Parathyroid adenoma (tissue), 2 donors: ENCODE data around the gene HES6.
A peak's percentile ranks its signal among the peaks of the same experiment; 100 is the strongest.

Source experiments
- H2AFZ ChIP-seq: fragments of 300-600 bp; sonication (generic); one replicate; pipeline ENCODE4 v1.7.0; 2017; ENCODE audit warnings: antibody characterized with exemption, mild to moderate bottlenecking
- H3K27ac ChIP-seq: fragments of 300-600 bp; sonication (generic); one replicate; pipeline ENCODE4 v1.7.0; 2017
- H3K27me3 ChIP-seq: fragments of 300-600 bp; sonication (generic); one replicate; pipeline ENCODE4 v1.7.0; 2017; ENCODE audit warnings: low read length; ENCODE audit not compliant: control insufficient read depth, insufficient read depth
- H3K36me3 ChIP-seq: fragments of 300-600 bp; sonication (generic); one replicate; pipeline ENCODE4 v1.7.0; 2017; ENCODE audit warnings: low read length; ENCODE audit not compliant: control insufficient read depth, insufficient read depth
- H3K4me1 ChIP-seq: fragments of 300-600 bp; sonication (generic); one replicate; pipeline ENCODE4 v1.7.0; 2017; ENCODE audit warnings: control low read depth
- H3K4me2 ChIP-seq: fragments of 300-600 bp; sonication (generic); one replicate; pipeline ENCODE4 v1.7.0; 2017; ENCODE audit warnings: low read length
- H3K4me3 ChIP-seq: fragments of 300-600 bp; sonication (generic); one replicate; pipeline ENCODE4 v1.7.0; 2017; ENCODE audit warnings: low read depth, low read length
- H3K79me2 ChIP-seq: fragments of 300-600 bp; sonication (generic); one replicate; pipeline ENCODE4 v1.7.0; 2017; ENCODE audit warnings: control low read depth
- H3K9ac ChIP-seq: fragments of 300-600 bp; sonication (generic); one replicate; pipeline ENCODE4 v1.7.0; 2017; ENCODE audit warnings: mild to moderate bottlenecking
- H3K9me3 ChIP-seq: fragments of 300-600 bp; sonication (generic); one replicate; pipeline ENCODE4 v1.7.0; 2017; ENCODE audit warnings: low read length; ENCODE audit not compliant: control insufficient read depth
- TF ChIP-seq, protein P1 (sequence below): fragments of 300-600 bp; sonication (generic); IDR thresholded peaks from one replicate; pipeline ENCODE4 v1.7.0; 2017; ENCODE audit warnings: antibody characterized with exemption, mild to moderate bottlenecking
- donor health status: primary hyperparathyroidism.

The HES6 gene

GRCh38 chr2:238241970-238242369, 2.1 kb upstream of the HES6 start:
- Histone ChIP-seq H3K9me3 (no peaks in the 10 kb centered on the region), H3K36me3 (no peaks in the 10 kb centered on the region), H3K27ac (no peak overlapping the region), H3K4me3 (no peak overlapping the region), H3K4me2 (no peak overlapping the region), H2AFZ (no peak overlapping the region), H3K4me1 (no peaks in the 10 kb centered on the region), H3K9ac (no peak overlapping the region), H3K79me2 (no peaks in the 10 kb centered on the region), H3K27me3 (no peaks in the 10 kb centered on the region)
- TF ChIP-seq, protein P1, sequence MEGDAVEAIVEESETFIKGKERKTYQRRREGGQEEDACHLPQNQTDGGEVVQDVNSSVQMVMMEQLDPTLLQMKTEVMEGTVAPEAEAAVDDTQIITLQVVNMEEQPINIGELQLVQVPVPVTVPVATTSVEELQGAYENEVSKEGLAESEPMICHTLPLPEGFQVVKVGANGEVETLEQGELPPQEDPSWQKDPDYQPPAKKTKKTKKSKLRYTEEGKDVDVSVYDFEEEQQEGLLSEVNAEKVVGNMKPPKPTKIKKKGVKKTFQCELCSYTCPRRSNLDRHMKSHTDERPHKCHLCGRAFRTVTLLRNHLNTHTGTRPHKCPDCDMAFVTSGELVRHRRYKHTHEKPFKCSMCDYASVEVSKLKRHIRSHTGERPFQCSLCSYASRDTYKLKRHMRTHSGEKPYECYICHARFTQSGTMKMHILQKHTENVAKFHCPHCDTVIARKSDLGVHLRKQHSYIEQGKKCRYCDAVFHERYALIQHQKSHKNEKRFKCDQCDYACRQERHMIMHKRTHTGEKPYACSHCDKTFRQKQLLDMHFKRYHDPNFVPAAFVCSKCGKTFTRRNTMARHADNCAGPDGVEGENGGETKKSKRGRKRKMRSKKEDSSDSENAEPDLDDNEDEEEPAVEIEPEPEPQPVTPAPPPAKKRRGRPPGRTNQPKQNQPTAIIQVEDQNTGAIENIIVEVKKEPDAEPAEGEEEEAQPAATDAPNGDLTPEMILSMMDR = no peak

GRCh38 chr2:238240757-238241711, 1.2 kb upstream of the HES6 start:
- no peak overlapping the region for H3K4me3 ChIP-seq

GRCh38 chr2:238239543-238239862, 335 bp downstream of the HES6 start:
- no peaks in the 10 kb centered on the region for H3K27me3 ChIP-seq
- H3K9ac ChIP-seq = no peak overlapping the region
- no peaks in the 10 kb centered on the region for H3K4me1 ChIP-seq
- peak overlapping the region; percentile 86 for H2AFZ ChIP-seq
- H3K36me3 ChIP-seq = no peaks in the 10 kb centered on the region
- peak overlapping the region; percentile 90 for H3K4me2 ChIP-seq
- no peaks in the 10 kb centered on the region for H3K9me3 ChIP-seq
- H3K79me2 ChIP-seq = no peaks in the 10 kb centered on the region
- peak overlapping the region; percentile 34 for H3K4me3 ChIP-seq
- H3K27ac ChIP-seq = no peak overlapping the region
- TF ChIP-seq, protein P1 = no peak

More at GRCh38 chr2:238240757-238241711, 1.2 kb upstream of the HES6 start:
- H3K79me2 ChIP-seq = no peaks in the 10 kb centered on the region
- TF ChIP-seq, protein P1 = no peak
- H2AFZ ChIP-seq = peak overlapping the region; percentile 61
- no peak overlapping the region for H3K27ac ChIP-seq
- no peaks in the 10 kb centered on the region for H3K27me3 ChIP-seq
- H3K9ac ChIP-seq = no peak overlapping the region
- peak overlapping the region; percentile 25 for H3K4me2 ChIP-seq
- no peaks in the 10 kb centered on the region for H3K9me3 ChIP-seq
- H3K36me3 ChIP-seq = no peaks in the 10 kb centered on the region
- no peaks in the 10 kb centered on the region for H3K4me1 ChIP-seq

- Histone ChIP-seq H2AFZ (no peak overlapping the region), H3K79me2 (no peaks in the 10 kb centered on the region), H3K9me3 (no peaks in the 10 kb centered on the region), H3K9ac (no peak overlapping the region), H3K4me3 (no peak overlapping the region), H3K4me2 (no peak overlapping the region), H3K4me1 (no peaks in the 10 kb centered on the region), H3K27ac (no peak overlapping the region), H3K27me3 (no peaks in the 10 kb centered on the region), H3K36me3 (no peaks in the 10 kb centered on the region)
- TF ChIP-seq, protein P1 = no peak
Measured at GRCh38 chr2:238238766-238239542, 884 bp downstream of the HES6 start.
